Endothelial cell of umbilical vein (primary cell): ENCODE measurements around the gene ARHGAP32. TPM values are rescaled to one million over a fixed set of nuclear protein-coding genes. Genes with fewer than 3 reads are reported as not detected.

Source experiments
- BruUV-seq: library from RNA; stranded (reverse); fragments of 400-500 nt; replicated peaks from 2 replicates; lab custom pipeline; 2021; lab: Mats Ljungman, UMichigan
- CTCF ChIA-PET: fragments of 300-600, 350-600 bp; sonication (Branson Sonifier 250); formaldehyde crosslinking; loops from one replicate; lab custom pipeline; 2021; ENCODE audit warnings: antibody characterized with exemption, inconsistent platforms; lab: Charles Lee
- POLR2A ChIA-PET: fragments of 300-600, 350-600 bp; sonication (Branson Sonifier 250); formaldehyde crosslinking; loops from one replicate; lab custom pipeline; 2021; ENCODE audit warnings: antibody characterized with exemption, inconsistent platforms; lab: Charles Lee
- DNase-seq: peaks from one replicate; pipeline ENCODE4 v3.0.0-alpha.2; 2011; ENCODE audit warnings: low read depth, low spot score
- FAIRE-seq: peaks from 2 replicates; lab custom pipeline; 2011; peaks lifted over from hg19 to GRCh38; lab: Jason Lieb, UNC
- H2AFZ ChIP-seq: 2 replicates; pipeline ENCODE4 v1.6.0; 2012; ENCODE audit warnings: low read depth, low read length, control low read depth, inconsistent platforms
- H3K27ac ChIP-seq: 2 replicates; pipeline ENCODE4 v1.5.1; 2011; ENCODE audit warnings: low read depth, mild to moderate bottlenecking, control low read depth, low read length, moderate library complexity; ENCODE audit not compliant: insufficient read depth
- H3K27me3 ChIP-seq, 2 experiments: 2 replicates each; pipeline versions ENCODE4 v1.6.0 to v1.6.1; 2011; ENCODE audit warnings: low read length in 2 of 2, mixed read lengths in 1 of 2; ENCODE audit not compliant: control insufficient read depth in 2 of 2, insufficient read depth in 2 of 2
- H3K36me3 ChIP-seq, 2 experiments: 2 replicates in 1 of 2; 3 replicates in 1 of 2; pipeline ENCODE4 v1.5.1; 2011; ENCODE audit warnings: low read length in 2 of 2, mild to moderate bottlenecking in 1 of 2, moderate library complexity in 1 of 2; ENCODE audit not compliant: control insufficient read depth in 2 of 2, insufficient read depth in 2 of 2; ENCODE audit errors: extremely low read depth in 1 of 2
- H3K4me1 ChIP-seq: 3 replicates; pipeline ENCODE4 v1.5.1; 2011; ENCODE audit warnings: mild to moderate bottlenecking, low read length; ENCODE audit not compliant: control insufficient read depth, insufficient read depth; ENCODE audit errors: extremely low read depth
- H3K4me2 ChIP-seq: 2 replicates; pipeline ENCODE4 v1.6.1; 2011; ENCODE audit warnings: low read length, control low read depth, mixed read lengths; ENCODE audit not compliant: insufficient read depth
- H3K4me3 ChIP-seq, 3 experiments: fragments of 200-600 bp in 1 of 3; sonication (generic), shearing (Covaris generic) in 1 of 3; replicated peaks in 1 of 3; 2 replicates each; pipeline ENCODE4 v1.5.1; 2011 to 2016; ENCODE audit warnings: control low read depth in 3 of 3, low read length in 3 of 3, mild to moderate bottlenecking in 2 of 3, inconsistent platforms in 1 of 3, low read depth in 1 of 3, moderate library complexity in 1 of 3; ENCODE audit not compliant: insufficient read depth in 1 of 3
- H3K79me2 ChIP-seq: 2 replicates; pipeline ENCODE4 v1.6.0; 2012; ENCODE audit warnings: low read length, inconsistent platforms; ENCODE audit not compliant: control insufficient read depth, insufficient read depth
- H3K9ac ChIP-seq: replicated peaks from 2 replicates; pipeline ENCODE3; 2011; ENCODE audit warnings: low read length, control low read depth; ENCODE audit not compliant: insufficient read depth; ENCODE audit errors: extremely low read depth
- H3K9me1 ChIP-seq: replicated peaks from 3 replicates; pipeline ENCODE4 v1.6.0; 2011; ENCODE audit warnings: mild to moderate bottlenecking, low read length; ENCODE audit not compliant: control insufficient read depth, insufficient read depth; ENCODE audit errors: extremely low read depth
- H3K9me3 ChIP-seq: replicated peaks from 2 replicates; pipeline ENCODE4 v1.5.1; 2012; ENCODE audit warnings: low read length, inconsistent platforms; ENCODE audit not compliant: control insufficient read depth, insufficient read depth
- H4K20me1 ChIP-seq: replicated peaks from 2 replicates; pipeline ENCODE3; 2011; ENCODE audit warnings: mild to moderate bottlenecking, low read length; ENCODE audit not compliant: control insufficient read depth, insufficient read depth; ENCODE audit errors: extremely low read depth
- EZH2 ChIP-seq: IDR thresholded peaks from 2 replicates; pipeline ENCODE4 v1.6.1; 2012; ENCODE audit warnings: borderline replicate concordance, low read depth, mild to moderate bottlenecking, moderate library complexity, low read length, inconsistent platforms; ENCODE audit not compliant: severe bottlenecking
- FOS ChIP-seq: IDR thresholded peaks from 2 replicates; pipeline ENCODE4 v1.6.1; 2011; ENCODE audit warnings: mild to moderate bottlenecking, low read length, moderate library complexity, borderline replicate concordance; ENCODE audit not compliant: insufficient read depth
- GATA2 ChIP-seq: IDR thresholded peaks from 2 replicates; pipeline ENCODE4 v1.7.0; 2011; ENCODE audit warnings: low read depth, mild to moderate bottlenecking, moderate library complexity, mixed read lengths, low read length; ENCODE audit not compliant: insufficient read length, insufficient read depth
- JUN ChIP-seq: IDR thresholded peaks from 2 replicates; pipeline ENCODE4 v1.6.1; 2011; ENCODE audit warnings: borderline replicate concordance, low read depth; ENCODE audit not compliant: insufficient read length, insufficient read depth
- MYC ChIP-seq: IDR thresholded peaks from one replicate; pipeline ENCODE4 v1.6.1; 2011; ENCODE audit warnings: mild to moderate bottlenecking, low read depth, low read length
- POLR2A ChIP-seq: IDR thresholded peaks from 2 replicates; pipeline ENCODE4 v1.6.1; 2012; ENCODE audit warnings: low read depth, mild to moderate bottlenecking, control low read depth, low read length
- POLR2AphosphoS5 ChIP-seq: IDR thresholded peaks from 2 replicates; pipeline ENCODE4 v1.6.1; 2012; ENCODE audit warnings: low read depth, mild to moderate bottlenecking, control low read depth, low read length, moderate library complexity; ENCODE audit not compliant: insufficient read depth
- dilution Hi-C: fragments of 300-500 bp; cut with MboI; formaldehyde crosslinking; loops from one replicate; pipeline ENCODE4 v1.15.0; 2019; ENCODE audit warnings: low sequenced_read_pairs; ENCODE audit not compliant: extremely low pct_ligation_motif_present
- intact Hi-C: fragments of 100-400 bp; cut with micrococcal nuclease; formaldehyde crosslinking; loops from one replicate; pipeline ENCODE4 v1.10.0; 2022
- polyA plus RNA-seq, 4 experiments: library from polyadenylated mRNA; depleted of rRNA in 3 of 4; stranded (reverse) in 3 of 4; unstranded in 1 of 4; fragments of >200 nt; gene quantifications; 2 replicates each; pipeline versions ENCODE4 v1.2.1 to v1.2.3, GENCODE V29; 2011 to 2012; ENCODE audit warnings: missing spikeins in 1 of 4
- total RNA-seq: library from RNA; stranded (reverse); gene quantifications from 2 replicates; pipeline ENCODE4 v1.2.3, GENCODE V29; 2021
- TF ChIP-seq, protein P1 (sequence below): IDR thresholded peaks from 2 replicates; pipeline ENCODE4 v1.6.1; 2011; ENCODE audit not compliant: insufficient read depth, insufficient read length
- TF ChIP-seq, protein P2 (sequence below), 2 donors: IDR thresholded peaks; 1 replicate in 1 of 2; 2 replicates in 1 of 2; pipeline ENCODE4 v1.5.1; 2011; ENCODE audit warnings: low read length in 2 of 2, mild to moderate bottlenecking in 2 of 2, moderate library complexity in 2 of 2, control low read depth in 1 of 2, inconsistent platforms in 1 of 2, low read depth in 1 of 2; ENCODE audit not compliant: insufficient read depth in 1 of 2; ENCODE audit errors: extremely low read depth in 1 of 2

ARHGAP32 gene
- total and polyA plus RNA-seq, 2 donors (not counting 3 experiments of a cell fraction or from before 2014, with no cell fraction given) = 3.4 to 9.1 TPM

DNA sequence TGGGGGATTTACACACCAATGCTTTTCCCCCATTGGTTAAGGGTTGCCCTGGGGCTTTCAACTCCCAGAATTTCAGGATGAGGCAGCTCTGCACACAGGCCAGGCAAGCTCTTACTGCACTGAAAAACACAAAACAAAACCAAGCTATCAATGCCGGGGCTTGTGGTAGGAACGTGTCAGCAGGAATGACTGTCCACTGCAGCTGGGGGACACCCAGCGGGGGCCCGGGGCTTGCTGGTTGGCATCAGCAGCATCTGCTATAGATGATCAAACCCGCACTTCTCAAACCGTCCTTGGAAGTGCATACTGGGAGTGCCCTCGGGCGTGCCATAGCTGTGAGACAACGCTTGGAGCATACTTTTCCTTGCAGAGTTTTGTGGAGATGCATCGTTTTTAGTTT, 257.2 kb downstream of the ARHGAP32 start:
- Histone ChIP-seq H3K4me1 (no peaks in the 10 kb centered on the region), H3K79me2 (no peaks in the 10 kb centered on the region), H3K9ac (no peak overlapping the region), H3K4me2 (no peak overlapping the region), H3K27me3 (no peaks in the 10 kb centered on the region), H3K9me3 (no peaks in the 10 kb centered on the region), H3K27ac (no peak overlapping the region), H2AFZ (no peak overlapping the region), H4K20me1 (no peaks in the 10 kb centered on the region), H3K9me1 (no peaks in the 10 kb centered on the region), H3K4me3 (no peak overlapping the region), H3K36me3 (no peaks in the 10 kb centered on the region)
- no peak for DNase-seq
- ChIA-PET CTCF (interaction anchor here (1.1 to 1.7 kb wide), 2 partner anchors 13 to 21 kb away, joined by 3 to 7 read pairs; no protein-coding TSS in a partner anchor), POLR2A (no interaction called here)
- no TSS peak for BruUV-seq
- no peak for FAIRE-seq
- TF ChIP-seq GATA2 = no peak
- TF ChIP-seq MYC = no peak
- no peak for TF ChIP-seq POLR2AphosphoS5
- TF ChIP-seq, protein P1, sequence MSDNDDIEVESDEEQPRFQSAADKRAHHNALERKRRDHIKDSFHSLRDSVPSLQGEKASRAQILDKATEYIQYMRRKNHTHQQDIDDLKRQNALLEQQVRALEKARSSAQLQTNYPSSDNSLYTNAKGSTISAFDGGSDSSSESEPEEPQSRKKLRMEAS = no peak
- TF ChIP-seq, protein P2, sequence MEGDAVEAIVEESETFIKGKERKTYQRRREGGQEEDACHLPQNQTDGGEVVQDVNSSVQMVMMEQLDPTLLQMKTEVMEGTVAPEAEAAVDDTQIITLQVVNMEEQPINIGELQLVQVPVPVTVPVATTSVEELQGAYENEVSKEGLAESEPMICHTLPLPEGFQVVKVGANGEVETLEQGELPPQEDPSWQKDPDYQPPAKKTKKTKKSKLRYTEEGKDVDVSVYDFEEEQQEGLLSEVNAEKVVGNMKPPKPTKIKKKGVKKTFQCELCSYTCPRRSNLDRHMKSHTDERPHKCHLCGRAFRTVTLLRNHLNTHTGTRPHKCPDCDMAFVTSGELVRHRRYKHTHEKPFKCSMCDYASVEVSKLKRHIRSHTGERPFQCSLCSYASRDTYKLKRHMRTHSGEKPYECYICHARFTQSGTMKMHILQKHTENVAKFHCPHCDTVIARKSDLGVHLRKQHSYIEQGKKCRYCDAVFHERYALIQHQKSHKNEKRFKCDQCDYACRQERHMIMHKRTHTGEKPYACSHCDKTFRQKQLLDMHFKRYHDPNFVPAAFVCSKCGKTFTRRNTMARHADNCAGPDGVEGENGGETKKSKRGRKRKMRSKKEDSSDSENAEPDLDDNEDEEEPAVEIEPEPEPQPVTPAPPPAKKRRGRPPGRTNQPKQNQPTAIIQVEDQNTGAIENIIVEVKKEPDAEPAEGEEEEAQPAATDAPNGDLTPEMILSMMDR (IDR thresholded peaks at IDR 0.05; ENCODE audit: extremely low read depth in 1 of 2, insufficient read depth in 1 of 2, low read depth in 1 of 2, low read length in 2 of 2) = no peak
- TF ChIP-seq JUN = no peak
- no peak for TF ChIP-seq FOS
- TF ChIP-seq POLR2A = no peak
- TF ChIP-seq EZH2 = no peak
- dilution Hi-C loops (no loop called here), intact Hi-C loops (no loop called here)
